ENCODE measurements around the gene MYO5A.

Gene MYO5A

DNA sequence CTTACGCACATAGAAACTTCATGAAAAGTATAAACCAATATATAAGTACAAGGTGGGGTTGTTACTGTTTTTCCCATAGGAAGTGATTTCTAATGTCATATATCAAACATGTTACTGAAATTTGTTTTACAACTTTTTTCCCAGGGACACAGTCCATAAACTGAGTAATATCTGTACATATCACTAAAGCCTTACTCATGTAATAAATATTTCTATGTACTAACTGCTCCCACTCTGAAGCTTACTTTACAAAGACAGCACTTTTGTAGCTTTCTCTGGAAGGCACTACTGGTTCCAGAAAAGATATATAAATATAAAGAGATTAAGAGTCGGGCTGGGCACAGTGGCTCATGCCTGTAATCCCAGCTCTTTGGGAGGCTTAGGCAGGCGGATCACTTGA is 91.7 kb downstream of the MYO5A start:
- TF ChIP-seq ZFX (IDR thresholded peaks at IDR 0.05; ENCODE audit: borderline replicate concordance) (no peak), CTCF (IDR thresholded peaks at IDR 0.05) (no peak)
- no peak overlapping the region for H3K27ac ChIP-seq

DNA sequence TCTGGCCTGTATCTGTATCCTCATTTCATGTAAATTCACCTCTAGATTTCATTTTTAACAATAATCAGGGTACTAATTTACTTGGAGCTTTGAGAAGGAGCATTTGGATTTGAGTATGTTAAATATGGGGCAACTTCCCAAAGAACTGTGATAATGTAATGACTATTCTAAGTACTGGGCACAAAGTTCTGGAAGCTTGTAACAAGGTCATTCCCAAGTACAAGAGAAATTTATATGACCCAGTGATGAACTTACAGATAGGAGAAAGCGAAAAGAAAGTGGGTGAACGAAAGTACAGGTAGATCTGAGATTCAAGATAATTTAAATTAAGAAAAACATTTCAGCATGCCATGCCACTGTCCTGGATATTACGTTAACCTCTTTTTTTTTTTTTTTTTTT is 93.8 kb downstream of the MYO5A start:
- TF ChIP-seq ZFX (IDR thresholded peaks at IDR 0.05; ENCODE audit: borderline replicate concordance) = no peak
- TF ChIP-seq CTCF (IDR thresholded peaks at IDR 0.05) = no peak
- H3K27ac ChIP-seq = no peak overlapping the region

GRCh38 chr15:52428297-52428696 is 100.4 kb downstream of the MYO5A start:
- TF ChIP-seq CTCF (IDR thresholded peaks at IDR 0.05) = no peak
- no peak for TF ChIP-seq ZFX (IDR thresholded peaks at IDR 0.05; ENCODE audit: borderline replicate concordance)
- H3K27ac ChIP-seq = no peak overlapping the region

- TF ChIP-seq CTCF (IDR thresholded peaks at IDR 0.05) (no peak), ZFX (IDR thresholded peaks at IDR 0.05; ENCODE audit: borderline replicate concordance) (no peak)
- H3K27ac ChIP-seq = no peak overlapping the region
Measured at GRCh38 chr15:52427804-52428203, 100.9 kb downstream of the MYO5A start.

DNA sequence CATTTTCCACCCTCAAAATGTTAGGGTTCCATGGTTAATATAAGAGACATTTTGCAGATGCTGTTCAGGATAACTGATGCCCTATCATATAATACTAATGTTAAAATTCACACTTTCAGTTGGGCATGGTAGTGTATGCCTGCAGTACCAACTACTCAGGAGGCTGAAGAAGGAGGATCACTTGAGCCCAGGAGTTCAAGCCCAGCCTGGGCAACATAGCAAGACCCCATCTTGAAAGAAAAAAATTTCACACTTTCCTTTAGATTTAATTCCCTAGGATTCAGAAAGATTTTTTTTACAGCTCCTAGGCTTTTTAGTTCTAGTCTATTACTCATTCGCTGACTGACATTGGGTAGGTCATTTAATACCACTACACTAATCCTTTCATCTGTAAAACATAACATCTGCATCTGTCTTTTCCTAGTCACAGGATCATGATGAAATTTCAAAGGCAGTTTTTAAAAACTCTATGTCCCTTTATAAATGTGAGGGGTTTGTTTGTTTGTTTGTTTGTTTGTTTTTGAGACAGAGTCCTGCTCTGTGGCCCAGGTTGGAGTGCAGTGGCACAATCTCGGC is 103.7 kb downstream of the MYO5A start:
- H3K27ac ChIP-seq = no peak overlapping the region

DNA sequence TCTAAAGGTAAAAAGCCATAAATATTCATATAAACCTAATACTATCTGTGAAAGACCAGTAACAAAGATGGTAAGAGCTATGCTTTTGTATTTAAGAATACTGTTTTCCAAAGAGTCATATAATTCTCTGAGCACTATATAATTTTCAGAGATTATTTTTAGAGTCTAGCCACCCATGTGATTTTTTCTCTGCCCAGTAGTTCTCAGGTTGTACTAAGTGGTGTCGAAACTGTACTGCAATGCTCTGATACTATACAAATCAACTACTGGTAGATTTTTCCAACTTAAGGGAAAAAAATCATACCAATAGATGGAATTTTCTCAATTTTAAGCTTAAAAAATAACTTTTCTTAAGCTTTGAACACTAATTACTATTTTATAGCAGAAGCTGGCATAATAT is 104.8 kb downstream of the MYO5A start:
- no peak overlapping the region for H3K27ac ChIP-seq
- TF ChIP-seq ZFX (IDR thresholded peaks at IDR 0.05; ENCODE audit: borderline replicate concordance) (no peak), CTCF (IDR thresholded peaks at IDR 0.05) (no peak)

More for the DNA sequence above, 103.7 kb downstream of the MYO5A start:
- no peak for TF ChIP-seq CTCF (IDR thresholded peaks at IDR 0.05)

DNA sequence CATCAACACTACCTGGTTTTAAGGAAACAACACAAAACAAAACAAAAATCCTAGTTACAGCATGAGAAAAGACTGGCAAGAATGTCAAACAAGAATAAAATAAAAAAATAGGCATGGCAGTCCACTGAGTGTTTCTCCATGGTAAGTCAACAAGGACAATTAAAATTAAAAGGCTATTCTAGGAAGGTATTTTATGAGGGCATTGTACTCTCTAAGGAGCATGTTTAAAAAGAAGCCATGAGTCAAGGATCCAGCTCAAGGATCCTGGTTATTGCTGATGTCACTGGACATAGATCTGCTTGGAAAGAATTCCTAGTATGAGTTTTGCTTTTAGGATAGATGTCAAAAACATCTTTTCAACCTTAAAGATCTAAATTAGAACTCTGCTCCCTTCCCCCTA is 106.7 kb downstream of the MYO5A start:
- H3K27ac ChIP-seq = no peak overlapping the region

More for the DNA sequence above, 106.7 kb downstream of the MYO5A start:
- TF ChIP-seq CTCF (IDR thresholded peaks at IDR 0.05) (no peak), ZFX (IDR thresholded peaks at IDR 0.05; ENCODE audit: borderline replicate concordance) (no peak)
